GM21619 (cell line): ENCODE measurements around the gene MUC12.
"Not testable (repeated sequence)": the region's sequence is repeated elsewhere in the genome, so short reads cannot be mapped to it uniquely, and the experiment has no call there.

Experiments used
- ATAC-seq: cut with Tn5 transposase; IDR thresholded peaks from one replicate; pipeline ENCODE4 v1.9.1; 2021; ENCODE audit not compliant: unreplicated experiment

The MUC12 gene

DNA sequence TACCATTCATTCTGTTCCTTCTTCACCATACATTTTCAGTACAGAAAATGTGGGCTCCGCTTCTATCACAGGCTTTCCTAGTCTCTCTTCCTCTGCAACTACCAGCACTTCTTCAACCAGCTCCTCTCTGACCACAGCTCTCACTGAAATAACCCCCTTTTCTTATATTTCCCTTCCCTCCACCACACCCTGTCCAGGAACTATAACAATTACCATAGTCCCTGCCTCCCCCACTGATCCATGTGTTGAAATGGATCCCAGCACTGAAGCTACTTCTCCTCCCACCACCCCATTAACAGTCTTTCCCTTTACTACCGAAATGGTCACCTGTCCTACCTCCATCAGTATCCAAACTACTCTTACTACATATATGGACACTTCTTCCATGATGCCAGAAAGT, 9.5 kb upstream of the MUC12 start:
- ATAC-seq = no peak

DNA sequence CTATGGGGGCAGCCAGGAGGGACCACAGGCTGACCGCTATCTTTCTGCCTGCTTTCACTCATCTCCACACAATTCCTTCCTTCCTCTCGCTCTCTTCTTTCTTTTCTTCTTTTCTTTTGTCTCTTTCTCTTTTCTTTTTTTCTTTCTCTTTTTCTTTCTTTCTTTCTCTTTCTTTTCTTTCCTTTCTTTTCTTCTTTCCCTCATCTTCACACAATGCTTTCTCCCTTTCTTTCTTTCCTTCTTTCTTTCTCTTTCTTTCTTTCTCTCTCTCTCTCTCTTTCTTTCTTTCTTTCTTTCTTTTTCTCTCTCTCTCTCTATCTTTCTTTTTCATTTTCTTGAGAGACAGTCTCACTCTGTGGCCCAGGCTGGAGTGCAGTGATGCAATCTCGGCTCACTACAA, 6.8 kb upstream of the MUC12 start:
- ATAC-seq = no peak

DNA sequence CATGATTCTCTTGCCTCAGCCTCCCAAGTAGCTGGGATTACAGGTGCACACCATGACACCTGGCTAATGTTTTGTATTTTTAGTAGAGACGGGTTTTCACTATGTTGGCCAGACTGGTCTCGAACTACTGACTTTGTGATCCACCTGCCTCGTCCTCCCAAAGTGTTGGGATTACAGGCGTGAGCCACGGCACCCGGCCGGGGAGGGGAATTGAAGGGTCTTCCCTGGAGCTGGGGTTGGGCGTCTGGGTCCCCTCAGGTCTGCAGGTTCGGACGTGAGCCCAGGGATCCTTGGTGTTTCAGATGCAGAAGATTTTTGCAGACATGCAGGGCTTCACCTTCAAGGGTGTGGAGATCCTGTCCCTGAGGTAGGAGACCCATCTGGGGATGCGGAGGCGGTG, 6.0 kb upstream of the MUC12 start:
- ATAC-seq = no peak

DNA sequence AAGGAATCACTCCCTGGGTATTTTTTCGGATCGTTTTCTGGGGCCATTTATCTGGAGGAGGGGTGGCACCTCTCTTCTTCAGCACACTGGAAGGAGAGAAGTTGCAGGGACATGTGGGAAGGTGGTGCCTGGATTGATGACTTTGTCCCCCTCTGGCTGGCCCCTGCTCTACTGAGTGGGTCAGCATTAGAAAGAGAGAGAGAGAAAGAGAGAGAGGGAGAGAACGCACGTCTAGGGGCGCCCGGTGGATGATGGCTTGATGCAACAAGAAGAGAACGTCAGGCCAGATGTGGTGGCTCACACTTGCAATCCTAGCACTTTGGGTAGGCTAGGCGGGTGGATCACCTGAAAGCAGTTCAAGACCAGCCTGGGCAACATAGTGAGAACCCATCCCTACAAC, 5.5 kb upstream of the MUC12 start:
- no peak for ATAC-seq

DNA sequence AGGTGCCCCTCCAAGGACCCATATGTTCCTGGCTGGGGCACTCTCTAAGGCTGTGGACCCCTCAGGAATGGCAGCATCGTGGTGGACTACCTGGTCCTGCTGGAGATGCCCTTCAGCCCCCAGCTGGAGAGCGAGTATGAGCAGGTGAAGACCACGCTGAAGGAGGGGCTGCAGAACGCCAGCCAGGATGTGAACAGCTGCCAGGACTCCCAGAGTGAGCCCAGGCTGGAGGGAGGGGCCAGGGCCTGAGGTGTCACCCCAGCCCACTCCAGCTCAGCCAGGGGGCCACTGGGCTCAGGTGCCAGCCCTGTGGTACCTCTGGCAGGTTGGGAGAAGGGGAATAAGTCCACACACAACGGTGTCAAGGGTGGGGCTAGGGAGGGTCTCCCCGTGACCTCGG, 4.7 kb upstream of the MUC12 start:
- no peak for ATAC-seq

DNA sequence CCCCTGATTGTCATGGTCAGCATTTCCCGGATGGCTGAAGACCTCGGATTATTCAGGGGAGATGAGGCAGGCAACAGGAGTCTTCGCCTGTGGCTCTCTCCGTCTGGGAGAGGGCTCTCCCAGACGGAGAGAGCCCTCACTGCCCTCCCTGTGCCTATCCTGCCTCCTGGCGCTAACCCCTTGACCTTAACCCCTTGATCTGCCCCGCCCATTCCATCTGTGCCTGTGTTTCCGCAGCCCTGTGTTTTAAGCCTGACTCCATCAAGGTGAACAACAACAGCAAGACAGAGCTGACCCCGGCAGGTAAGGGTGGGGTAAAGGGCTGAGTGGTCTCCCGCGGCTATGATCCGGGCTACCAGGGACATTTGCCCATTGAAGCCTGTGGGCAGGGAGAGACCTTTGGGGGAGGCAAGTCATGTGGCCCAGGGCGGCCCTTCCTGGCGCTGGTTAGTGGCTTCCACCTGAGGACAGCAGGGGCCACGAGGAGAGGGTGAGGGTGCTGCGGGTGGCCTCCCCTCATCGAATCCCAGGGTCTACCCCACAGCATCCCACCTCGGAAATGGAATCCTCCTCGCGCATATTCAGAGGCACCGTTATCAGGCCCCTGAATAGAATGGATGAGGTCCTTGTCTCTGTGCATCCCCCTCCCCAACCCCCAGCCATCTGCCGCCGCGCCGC, 4.2 kb upstream of the MUC12 start:
- ATAC-seq = no peak

DNA sequence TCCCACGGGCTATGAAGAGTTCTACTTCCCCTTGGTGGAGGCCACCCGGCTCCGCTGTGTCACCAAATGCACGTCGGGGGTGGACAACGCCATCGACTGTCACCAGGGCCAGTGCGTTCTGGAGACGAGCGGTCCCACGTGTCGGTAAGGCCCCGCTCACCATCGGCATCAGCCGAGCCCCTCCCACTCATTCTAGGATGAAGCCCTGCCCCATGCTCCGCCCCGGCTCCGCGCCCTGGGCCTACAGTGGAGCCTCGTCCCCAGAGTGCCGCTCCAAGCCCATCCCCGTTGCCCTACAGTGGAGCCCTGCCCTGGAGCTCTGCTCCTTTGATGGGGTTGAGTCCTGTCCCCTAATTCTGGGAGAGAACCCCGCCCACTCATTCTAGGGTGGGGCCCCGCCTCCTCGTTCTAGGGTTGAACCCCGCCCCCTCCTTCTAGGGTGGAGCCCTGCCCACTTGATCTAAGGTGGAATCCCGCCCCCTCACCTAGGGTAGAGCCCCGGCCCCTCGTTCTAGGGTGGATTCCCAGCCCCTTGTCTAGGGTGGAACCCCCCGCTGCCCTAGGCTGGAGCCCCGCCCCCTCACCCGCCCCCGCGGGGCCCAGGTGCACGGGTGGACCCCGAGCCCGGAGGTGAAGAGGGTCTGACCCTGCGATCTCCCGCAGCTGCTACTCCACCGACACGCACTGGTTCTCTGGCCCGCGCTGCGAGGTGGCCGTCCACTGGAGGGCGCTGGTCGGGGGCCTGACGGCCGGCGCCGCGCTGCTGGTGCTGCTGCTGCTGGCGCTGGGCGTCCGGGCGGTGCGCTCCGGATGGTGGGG, 3.4 kb upstream of the MUC12 start:
- no peak for ATAC-seq

DNA sequence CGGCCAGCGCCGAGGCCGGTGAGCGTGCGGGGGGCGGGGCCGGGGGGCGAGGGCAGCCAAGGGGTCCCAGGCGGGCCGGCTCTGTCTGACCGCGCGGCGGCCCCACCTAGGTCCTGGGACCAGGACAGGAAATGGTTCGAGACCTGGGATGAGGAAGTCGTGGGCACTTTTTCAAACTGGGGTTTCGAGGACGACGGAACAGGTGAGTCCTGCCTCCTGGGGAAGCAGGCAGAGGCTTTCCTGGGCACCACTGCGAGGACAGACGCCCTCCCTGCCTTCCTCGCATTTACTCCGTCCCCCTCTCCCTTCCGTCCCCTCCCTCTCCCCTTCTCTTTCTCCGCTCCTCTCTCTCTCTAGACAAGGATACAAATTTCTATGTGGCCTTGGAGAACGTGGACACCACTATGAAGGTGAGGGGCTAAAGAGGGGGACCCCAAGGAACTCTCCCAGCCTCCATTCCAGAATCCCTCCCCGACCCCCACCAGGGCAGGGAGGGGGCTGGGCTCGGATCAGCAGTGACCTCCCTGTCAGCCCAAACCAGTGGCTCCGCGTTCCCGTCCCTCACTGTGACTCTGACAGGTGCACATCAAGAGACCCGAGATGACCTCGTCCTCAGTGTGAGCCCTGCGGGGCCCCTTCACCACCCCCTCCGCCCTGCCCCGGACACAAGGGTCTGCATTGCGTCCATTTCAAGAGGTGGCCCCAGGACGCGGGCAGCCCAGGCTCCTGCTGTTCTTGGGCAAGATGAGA, 2.6 kb upstream of the MUC12 start:
- ATAC-seq = no peak

DNA sequence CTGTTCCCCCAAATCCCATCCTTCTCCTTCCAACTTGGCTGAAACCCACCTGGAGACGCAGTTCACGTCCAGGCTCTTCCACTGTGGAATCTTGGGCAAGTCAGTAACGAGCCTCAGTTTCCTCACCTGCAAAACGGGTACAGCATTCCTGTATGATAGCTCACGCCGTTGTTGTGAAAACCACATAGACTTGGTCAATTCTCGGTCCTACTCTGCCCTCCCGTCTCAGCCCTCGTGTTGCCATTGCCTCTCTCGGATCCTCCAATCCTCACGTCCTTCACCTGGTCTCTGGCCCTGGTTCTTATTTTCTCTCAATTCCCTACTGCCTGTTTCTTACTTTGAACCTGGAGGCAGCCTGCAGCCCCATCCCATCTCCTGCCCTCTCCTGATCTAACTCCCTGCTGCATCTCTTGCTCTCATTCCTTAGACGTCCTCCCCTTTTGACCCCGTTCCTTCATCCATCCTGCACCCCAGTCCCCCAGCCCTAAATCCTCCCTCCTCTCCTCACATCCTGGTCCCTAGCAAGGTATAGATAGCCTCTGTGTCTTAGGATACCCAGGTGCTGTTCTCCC, 2.0 kb upstream of the MUC12 start:
- ATAC-seq = no peak

DNA sequence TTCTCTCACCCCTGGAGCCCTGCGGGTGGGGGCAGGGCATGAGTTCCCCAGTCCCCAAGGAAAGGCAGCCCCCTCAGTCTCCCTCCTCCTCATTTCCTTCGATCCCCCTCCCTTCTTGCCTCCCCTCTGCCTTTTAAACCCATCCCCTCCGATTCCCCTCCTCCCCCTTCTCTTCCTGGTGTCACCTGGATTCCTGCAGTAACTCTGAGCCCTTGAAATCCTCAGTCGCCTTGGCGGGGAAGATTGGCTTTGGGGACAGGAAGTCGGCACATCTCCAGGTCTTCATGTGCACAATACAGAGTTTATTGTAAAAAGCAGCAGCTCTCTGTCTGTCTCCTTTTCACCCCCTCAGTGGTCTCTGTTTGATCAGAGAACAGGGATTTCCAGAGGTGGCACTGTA, 1.3 kb upstream of the MUC12 start:
- no peak for ATAC-seq

DNA sequence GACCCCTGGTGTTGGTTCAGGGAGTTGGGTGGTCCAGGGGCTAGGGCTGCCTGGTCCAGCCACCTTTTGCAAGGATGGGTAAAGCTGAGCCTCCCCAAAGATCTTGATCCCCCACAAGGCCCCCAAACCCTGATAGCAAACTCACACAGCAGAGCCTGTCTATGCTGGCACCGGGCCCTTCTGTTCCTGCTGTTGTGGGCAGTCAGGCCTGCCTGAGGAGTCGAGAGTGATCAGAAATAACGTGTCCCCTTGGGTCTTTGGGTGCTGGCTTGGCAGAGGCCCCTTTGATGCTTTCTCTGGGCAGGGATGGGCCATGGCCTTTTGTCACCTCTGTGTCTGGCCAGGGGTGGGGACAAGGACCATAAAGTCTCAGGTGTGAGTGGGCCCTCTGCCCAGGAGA, 715 bp upstream of the MUC12 start:
- ATAC-seq = no peak

DNA sequence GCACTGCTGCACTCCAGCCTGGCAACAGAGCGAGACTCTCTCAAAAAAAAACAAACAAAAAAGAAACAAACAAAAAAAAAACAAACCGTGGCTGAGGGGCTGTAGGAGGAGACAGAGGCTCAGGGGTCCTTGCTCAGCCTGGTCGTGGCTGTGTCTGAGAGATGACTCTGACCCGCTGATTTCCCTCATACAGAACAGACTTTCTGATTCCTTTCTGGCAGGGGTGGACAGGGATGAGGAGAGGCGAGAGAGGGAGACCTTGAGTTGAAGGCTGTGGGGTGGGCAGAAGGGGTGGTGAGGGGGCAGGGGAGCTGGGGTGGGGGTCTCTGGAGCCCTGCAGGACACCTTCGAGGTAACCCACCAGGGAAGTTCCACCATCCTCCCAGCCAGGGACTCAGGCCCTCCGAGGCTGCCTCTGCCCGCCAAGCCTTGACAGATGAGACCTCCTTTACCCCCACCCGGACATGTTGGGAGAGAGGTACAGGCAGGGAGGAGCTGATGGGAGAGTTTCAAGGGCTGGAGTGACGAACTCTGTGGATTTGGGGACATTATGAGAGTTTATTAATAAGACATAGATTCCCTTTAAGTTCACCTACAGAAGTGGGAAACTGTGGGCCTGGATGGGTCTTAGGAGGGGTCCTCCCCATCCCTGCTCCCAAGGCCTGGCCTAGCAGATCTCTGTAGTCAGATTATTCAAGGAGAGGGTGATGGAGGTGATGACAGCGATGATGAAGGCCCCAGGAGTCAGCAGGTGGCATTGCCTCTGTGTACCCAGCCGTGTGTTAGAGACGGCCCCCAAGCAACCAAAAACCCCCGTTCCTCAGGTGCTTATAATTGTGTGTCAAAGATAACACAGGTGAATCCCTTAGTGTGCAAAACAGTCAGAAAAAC, 2.0 kb downstream of the MUC12 start:
- no peak for ATAC-seq

DNA sequence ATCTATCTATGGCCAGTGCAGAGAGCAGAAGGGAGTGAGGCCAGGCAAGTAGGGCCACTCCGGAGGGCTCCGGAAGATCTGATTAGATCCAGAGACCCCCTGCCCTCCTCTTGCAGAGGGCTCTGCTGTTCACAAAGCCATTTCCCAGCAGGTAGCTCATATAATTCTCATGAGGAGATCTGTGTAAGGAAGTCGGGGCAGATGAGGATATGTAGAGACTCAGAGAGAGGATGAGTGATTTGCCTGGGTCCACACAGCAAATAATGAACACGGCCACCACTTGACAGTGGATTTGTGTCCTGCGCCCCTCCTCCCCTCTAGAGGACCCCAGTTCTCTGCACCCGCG, 2.6 kb downstream of the MUC12 start:
- no peak for ATAC-seq

DNA sequence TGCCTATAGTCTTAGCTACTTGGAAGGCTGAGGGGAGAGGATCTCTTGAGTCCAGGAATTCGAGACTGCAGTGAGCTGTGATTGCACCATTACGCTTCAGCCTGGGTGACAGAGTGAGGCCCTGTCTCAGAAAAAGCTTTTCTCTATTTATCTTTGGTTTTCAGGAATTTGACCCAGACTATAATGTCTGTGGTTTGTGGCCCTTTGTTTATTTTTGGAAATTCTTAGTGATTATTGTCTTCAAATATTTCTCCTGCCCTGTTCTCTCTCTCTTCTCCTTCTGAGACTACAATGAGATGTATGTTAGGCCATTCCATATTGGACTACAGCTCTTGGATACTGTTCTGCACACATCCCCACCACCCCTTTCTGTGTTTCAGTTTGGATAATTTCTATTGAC, 4.7 kb downstream of the MUC12 start:
- ATAC-seq = no peak

DNA sequence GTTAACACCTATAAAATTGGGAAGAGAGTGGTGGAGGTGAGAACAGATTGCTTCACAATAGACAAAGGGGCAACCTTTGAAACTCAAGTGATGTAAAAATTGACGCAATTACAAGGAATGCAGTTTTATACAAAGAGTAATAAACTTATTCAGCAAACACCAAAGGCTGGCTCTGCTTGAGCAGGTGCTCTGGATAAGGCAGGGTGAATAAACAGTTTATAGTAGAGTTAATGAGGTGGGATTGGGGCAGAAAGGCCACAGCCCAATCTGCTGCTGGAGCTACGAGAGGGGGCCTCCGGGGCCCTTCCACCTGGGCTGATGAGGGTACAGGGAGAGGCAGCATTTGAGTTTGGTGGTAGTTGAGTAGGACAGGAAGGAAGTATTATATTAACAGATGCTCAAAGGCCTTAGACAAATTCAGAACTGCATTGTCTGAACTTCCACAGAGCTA, 6.0 kb downstream of the MUC12 start:
- no peak for ATAC-seq

DNA sequence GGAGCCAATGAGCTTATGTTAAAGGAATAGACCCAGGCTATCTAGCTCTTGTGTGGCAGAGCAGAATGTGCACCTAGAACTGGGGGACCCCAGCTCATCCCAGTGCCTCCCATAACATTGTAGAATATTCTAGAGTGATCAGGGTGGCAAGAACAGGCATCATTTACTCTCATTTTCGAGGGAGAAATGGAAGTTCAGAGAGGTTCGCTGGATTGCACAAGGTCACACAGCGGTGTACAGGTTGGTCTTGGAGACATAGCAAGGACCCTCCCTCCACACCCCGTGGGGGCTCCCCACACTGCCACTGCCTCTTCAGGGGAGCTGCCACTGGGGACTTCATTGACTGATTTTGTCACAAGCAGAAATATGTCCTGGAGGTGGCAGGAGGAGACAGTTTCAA, 8.9 kb downstream of the MUC12 start:
- no peak for ATAC-seq

DNA sequence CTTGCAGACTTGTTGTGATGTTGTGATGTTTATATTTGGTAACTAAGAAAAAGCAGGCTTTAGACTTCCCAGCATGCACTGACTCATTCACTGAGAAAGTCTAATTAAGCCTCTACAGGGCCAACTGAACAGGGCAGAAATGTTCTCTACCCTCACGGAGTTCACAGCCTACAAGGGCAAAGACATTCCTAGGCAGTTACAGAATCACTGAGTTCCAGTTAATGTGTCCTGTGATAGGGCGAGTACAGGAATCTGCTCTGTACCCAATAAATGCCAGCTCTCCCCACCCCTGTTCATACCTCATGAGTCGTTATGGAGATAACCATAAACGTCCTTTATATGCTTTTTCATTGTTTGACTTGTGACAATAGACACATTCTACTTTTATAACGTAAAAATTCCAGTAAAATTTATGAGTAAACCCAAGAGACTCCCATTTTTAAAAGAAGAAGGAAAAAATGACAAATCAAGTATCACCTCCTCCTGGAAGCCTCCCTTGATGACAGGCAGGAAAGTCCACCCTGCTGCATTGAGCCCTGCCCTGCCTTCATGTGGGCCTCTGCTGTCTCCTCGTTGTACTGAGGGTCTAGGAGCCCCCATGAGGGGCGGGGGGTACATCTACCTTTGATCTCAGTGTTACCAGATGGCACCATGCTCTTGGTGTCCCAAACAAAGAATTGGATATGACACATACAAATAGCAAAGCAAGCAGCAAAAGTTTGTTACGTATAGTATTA, 14.3 kb downstream of the MUC12 start:
- no peak for ATAC-seq

DNA sequence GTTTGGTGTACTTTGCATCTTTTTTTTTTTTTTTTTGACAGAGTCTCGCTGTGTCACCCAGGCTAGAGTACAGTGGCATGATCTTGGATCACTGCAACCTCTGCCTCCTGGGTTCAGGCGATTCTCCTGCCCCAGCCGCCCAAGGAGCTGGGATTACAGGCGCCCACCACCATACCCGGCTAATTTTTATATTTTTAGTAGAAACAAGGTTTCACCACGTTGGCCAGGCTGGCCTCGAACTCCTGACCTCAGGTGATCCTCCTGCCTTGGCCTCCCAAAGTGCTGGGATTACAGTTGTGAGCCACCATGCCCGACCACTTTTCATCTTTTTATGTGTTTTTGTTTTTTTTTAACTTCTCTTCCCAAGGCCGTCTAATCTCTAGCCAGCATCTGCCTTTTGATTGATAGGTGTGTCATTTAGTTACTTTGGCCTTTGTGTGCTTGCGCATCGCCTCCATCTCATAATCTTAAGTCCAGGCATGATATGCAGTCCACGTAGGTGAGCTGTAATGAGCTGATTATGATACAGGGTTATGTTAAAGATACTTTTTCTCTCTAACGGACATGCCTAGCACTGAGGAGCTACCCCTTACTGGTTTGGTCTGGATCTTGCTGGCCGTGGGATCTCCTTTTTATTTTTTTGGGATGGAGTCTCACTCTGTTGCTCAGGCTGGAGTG, 15.0 kb downstream of the MUC12 start:
- not testable (repeated sequence) for ATAC-seq

DNA sequence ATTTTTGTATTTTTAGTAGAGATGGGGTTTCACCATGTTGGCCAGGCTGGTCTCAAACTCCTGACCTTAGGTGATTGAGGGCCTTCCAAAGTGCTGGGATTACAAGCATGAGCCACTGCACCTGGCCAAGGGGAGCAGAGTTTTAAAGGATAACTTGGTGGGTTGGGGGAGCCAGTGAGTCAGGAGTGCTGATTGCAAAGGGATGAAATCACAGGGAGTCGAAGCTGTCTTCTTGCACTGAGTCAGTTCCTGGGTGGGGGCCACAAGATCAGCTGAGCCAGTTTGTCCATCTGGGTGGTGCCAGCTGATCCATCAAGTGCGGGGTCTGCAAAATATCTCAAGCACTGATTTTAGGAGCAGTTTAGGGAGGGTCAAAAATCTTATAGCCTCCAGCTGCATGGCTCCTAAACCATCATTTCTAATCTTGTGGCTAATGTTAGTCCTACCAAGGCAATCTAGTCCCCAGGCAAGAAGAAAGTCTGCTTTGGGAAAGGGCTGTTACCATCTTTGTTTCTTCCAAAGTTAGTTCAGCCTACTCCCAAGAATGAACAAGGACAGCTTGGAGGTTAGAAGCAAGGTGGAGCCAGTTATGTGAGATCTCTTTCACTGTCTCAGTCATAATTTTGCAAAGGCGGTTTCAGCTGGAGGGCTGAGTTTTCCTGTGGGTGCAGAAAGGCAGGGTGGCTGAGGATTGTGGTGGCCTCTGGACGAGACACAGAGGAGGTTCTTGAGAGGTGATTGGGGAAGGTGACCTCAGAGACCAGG, 15.8 kb downstream of the MUC12 start:
- not testable (repeated sequence) for ATAC-seq
